SK-N-SH treated with all-trans-retinoic acid at 6 μM for 48 hours (cell line): ENCODE data around the gene ADGRV1.
A peak's percentile ranks its signal among the peaks of the same experiment; 100 is the strongest.
"Not testable (repeated sequence)": the region's sequence is repeated elsewhere in the genome, so short reads cannot be mapped to it uniquely, and the experiment has no call there.

Experiments used
- ATAC-seq: fragments of 200-7000 bp; cut with Tn5 transposase; 3 replicates; pipeline ENCODE4 v1.9.1; 2020; ENCODE audit warnings: mild to moderate bottlenecking, moderate library complexity
- ARNTL ChIP-seq: fragments of 450-650 bp; formaldehyde crosslinking; IDR thresholded peaks from 2 replicates; pipeline ENCODE4 v1.5.0; 2020; ENCODE audit warnings: low read depth, mild to moderate bottlenecking, moderate library complexity, borderline replicate concordance
- BACH2 ChIP-seq: fragments of 250-450 bp; sonication (Bioruptor Pico); IDR thresholded peaks from 2 replicates; pipeline ENCODE4 v1.9.0; 2021; ENCODE audit warnings: mild to moderate bottlenecking, borderline replicate concordance
- CSDC2 ChIP-seq: fragments of 250-450 bp; sonication (Bioruptor Pico); IDR thresholded peaks from 2 replicates; pipeline ENCODE4 v1.5.0; 2020; ENCODE audit warnings: mild to moderate bottlenecking, moderate library complexity
- ESRRG ChIP-seq: fragments of 250-450 bp; sonication (Bioruptor Pico); IDR thresholded peaks from 2 replicates; pipeline ENCODE4 v1.6.1; 2021; ENCODE audit warnings: mild to moderate bottlenecking
- GLIS3 ChIP-seq: fragments of 250-450 bp; sonication (Bioruptor Pico); IDR thresholded peaks from 2 replicates; pipeline ENCODE4 v1.5.0; 2020; ENCODE audit warnings: mild to moderate bottlenecking, moderate library complexity
- ISL1 ChIP-seq: fragments of 250-450 bp; sonication (Bioruptor Pico); IDR thresholded peaks from 2 replicates; pipeline ENCODE4 v2.1.2; 2022; ENCODE audit warnings: mild to moderate bottlenecking, moderate library complexity
- OSR1 ChIP-seq: fragments of 250-450 bp; sonication (Bioruptor Pico); IDR thresholded peaks from 2 replicates; pipeline ENCODE4 v1.8.0; 2022; ENCODE audit warnings: moderate library complexity, mild to moderate bottlenecking, inconsistent platforms
- PPARA ChIP-seq: fragments of 250-450 bp; sonication (Bioruptor Pico); IDR thresholded peaks from 2 replicates; pipeline ENCODE4 v1.5.0; 2020; ENCODE audit warnings: mild to moderate bottlenecking, borderline replicate concordance
- RARB ChIP-seq: fragments of 250-450 bp; sonication (Bioruptor Pico); IDR thresholded peaks from 2 replicates; pipeline ENCODE4 v1.8.0; 2021; ENCODE audit warnings: mild to moderate bottlenecking, moderate library complexity
- SNAI2 ChIP-seq: fragments of 250-450 bp; sonication (Bioruptor Pico); IDR thresholded peaks from 2 replicates; pipeline ENCODE4 v1.5.0; 2020; ENCODE audit warnings: mild to moderate bottlenecking, moderate library complexity
- ZC3H10 ChIP-seq: fragments of 250-450 bp; sonication (Bioruptor Pico); IDR thresholded peaks from 2 replicates; pipeline ENCODE4 v1.5.1; 2021; ENCODE audit warnings: mild to moderate bottlenecking, moderate library complexity
- ZFP3 ChIP-seq: fragments of 250-450 bp; sonication (Bioruptor Pico); IDR thresholded peaks from 2 replicates; pipeline ENCODE4 v1.5.0; 2020; ENCODE audit warnings: mild to moderate bottlenecking, moderate library complexity
- ZFP30 ChIP-seq: fragments of 450-650 bp; formaldehyde crosslinking; IDR thresholded peaks from 2 replicates; pipeline ENCODE4 v1.5.0; 2022; ENCODE audit warnings: mild to moderate bottlenecking, moderate library complexity
- ZNF565 ChIP-seq: fragments of 450-650 bp; formaldehyde crosslinking; conservative IDR thresholded peaks from 2 replicates; pipeline ENCODE4 v1.5.0; 2020; ENCODE audit warnings: low read depth, mild to moderate bottlenecking, moderate library complexity
- ZNF70 ChIP-seq: fragments of 450-650 bp; formaldehyde crosslinking; IDR thresholded peaks from 2 replicates; pipeline ENCODE4 v1.5.0; 2020; ENCODE audit warnings: mild to moderate bottlenecking, moderate library complexity
- ZNF8 ChIP-seq: fragments of 450-650 bp; formaldehyde crosslinking; IDR thresholded peaks from 2 replicates; pipeline ENCODE4 v1.5.0; 2020; ENCODE audit warnings: mild to moderate bottlenecking, moderate library complexity
- TF ChIP-seq, protein P1 (sequence below): fragments of 250-450 bp; sonication (Bioruptor Pico); IDR thresholded peaks from 2 replicates; pipeline ENCODE4 v1.5.1; 2021; ENCODE audit warnings: mild to moderate bottlenecking, moderate library complexity
- TF ChIP-seq, protein P2 (sequence below): fragments of 250-450 bp; sonication (Bioruptor Pico); IDR thresholded peaks from 2 replicates; pipeline ENCODE4 v1.8.0; 2020; ENCODE audit warnings: mild to moderate bottlenecking, moderate library complexity, borderline replicate concordance
- TF ChIP-seq, protein P3 (sequence below): fragments of 250-450 bp; sonication (Bioruptor Pico); IDR thresholded peaks from 2 replicates; pipeline ENCODE4 v1.8.0; 2021; ENCODE audit warnings: low read depth, mild to moderate bottlenecking, moderate library complexity, borderline replicate concordance
- TF ChIP-seq, protein P4 (sequence below): fragments of 250-450 bp; sonication (Bioruptor Pico); IDR thresholded peaks from 2 replicates; pipeline ENCODE4 v1.5.1; 2020; ENCODE audit warnings: low read depth, mild to moderate bottlenecking, moderate library complexity

The ADGRV1 gene

DNA sequence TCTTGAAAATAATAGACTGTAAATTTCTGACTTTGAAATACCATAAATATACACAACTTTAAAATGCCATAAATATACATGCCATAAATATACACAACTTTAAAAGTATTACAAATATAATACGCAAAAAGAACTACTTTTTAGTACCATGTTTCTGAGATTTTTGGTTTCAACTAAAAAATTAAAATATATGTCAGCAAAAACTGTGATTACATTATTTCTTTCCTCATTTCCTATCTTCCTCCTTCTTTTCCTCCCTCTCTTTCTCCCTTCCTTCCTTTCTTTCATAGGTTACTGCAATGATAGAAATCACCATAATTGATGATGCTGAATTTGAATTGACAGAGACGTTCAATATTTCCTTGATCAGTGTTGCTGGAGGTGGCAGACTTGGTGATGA, 200.5 kb downstream of the ADGRV1 start:
- TF ChIP-seq PPARA (CRISPR knock-in tag), result no peak
- TF ChIP-seq ZNF70 (CRISPR knock-in tag), result no peak
- ATAC-seq, result no peak

DNA sequence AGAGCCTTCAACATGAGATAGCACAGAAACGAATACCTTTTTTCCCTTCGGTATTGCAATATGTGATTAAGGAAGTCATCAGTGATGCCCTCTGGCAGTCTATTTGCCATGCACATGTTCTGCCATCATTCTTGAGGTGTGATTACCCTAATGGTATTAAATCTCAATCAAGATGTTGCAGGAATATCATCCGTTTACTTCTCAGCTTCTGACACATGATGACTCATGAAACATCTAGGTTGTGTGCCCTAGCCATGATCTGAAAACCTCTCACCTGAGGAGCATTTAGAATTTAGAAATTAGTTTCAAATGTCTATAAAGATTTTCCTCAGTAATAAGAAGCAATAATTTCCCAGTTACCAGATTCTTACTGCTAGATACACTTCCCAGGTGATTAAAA, 209.1 kb downstream of the ADGRV1 start:
- TF ChIP-seq CSDC2 (no peak), ZNF565 (CRISPR knock-in tag) (no peak), SNAI2 (CRISPR knock-in tag) (no peak)
- ATAC-seq, result no peak

DNA sequence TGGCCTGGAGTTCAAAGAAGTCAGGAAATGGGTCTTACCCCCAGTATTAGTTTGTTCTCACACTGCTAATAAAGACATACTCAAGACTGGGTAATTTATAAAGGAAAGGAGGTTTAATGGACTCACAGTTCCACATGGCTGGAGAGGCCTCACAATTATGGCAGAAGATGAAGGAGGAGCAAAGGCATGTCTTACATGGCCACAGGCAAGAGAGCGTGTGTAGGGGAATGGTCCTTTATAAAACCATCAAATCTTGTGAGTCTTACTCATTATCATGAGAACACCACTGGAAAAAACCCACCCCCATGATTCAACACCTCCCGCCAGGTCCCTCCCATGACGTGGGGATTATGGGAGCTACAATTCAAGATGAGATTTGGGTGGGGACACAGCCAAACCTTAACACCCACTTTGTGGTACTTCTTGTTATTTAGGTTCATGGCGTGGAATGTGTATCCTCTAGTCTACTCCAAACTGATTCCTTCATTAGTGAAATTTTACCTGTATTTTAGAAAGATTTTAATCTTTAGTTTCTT, 211.5 kb downstream of the ADGRV1 start:
- not testable (repeated sequence) for ATAC-seq

DNA sequence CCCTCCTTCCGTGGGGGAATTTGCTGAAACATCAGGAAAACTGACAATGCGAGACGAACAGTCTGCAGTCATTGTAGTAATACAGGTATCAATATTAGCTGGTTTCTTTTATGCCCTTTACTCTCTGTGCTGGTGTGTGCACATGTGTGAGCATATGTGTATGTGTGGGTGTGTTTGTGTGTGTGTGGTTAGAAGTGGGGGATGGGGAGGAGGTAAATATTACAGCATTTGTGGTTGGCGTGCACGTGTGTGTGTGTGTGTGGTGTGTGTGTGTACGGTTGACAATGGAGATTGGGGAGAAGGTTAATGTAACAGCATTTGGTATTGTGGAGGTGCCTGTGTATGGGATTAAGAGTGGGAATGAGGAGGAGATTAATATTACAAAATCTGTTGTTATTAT, 219.4 kb downstream of the ADGRV1 start:
- TF ChIP-seq, protein P1, sequence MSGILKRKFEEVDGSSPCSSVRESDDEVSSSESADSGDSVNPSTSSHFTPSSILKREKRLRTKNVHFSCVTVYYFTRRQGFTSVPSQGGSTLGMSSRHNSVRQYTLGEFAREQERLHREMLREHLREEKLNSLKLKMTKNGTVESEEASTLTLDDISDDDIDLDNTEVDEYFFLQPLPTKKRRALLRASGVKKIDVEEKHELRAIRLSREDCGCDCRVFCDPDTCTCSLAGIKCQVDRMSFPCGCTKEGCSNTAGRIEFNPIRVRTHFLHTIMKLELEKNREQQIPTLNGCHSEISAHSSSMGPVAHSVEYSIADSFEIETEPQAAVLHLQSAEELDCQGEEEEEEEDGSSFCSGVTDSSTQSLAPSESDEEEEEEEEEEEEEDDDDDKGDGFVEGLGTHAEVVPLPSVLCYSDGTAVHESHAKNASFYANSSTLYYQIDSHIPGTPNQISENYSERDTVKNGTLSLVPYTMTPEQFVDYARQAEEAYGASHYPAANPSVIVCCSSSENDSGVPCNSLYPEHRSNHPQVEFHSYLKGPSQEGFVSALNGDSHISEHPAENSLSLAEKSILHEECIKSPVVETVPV (CRISPR knock-in tag), result no peak
- TF ChIP-seq ARNTL (CRISPR knock-in tag) (no peak), PPARA (CRISPR knock-in tag) (no peak), BACH2 (CRISPR knock-in tag) (no peak), RARB (no peak), ZFP3 (no peak), ZFP30 (no peak), ZNF565 (CRISPR knock-in tag) (no peak), CSDC2 (no peak), GLIS3 (CRISPR knock-in tag) (no peak), SNAI2 (CRISPR knock-in tag) (no peak), OSR1 (no peak), ZNF70 (CRISPR knock-in tag) (no peak), ESRRG (no peak), ZC3H10 (CRISPR knock-in tag) (no peak)
- TF ChIP-seq, protein P2, sequence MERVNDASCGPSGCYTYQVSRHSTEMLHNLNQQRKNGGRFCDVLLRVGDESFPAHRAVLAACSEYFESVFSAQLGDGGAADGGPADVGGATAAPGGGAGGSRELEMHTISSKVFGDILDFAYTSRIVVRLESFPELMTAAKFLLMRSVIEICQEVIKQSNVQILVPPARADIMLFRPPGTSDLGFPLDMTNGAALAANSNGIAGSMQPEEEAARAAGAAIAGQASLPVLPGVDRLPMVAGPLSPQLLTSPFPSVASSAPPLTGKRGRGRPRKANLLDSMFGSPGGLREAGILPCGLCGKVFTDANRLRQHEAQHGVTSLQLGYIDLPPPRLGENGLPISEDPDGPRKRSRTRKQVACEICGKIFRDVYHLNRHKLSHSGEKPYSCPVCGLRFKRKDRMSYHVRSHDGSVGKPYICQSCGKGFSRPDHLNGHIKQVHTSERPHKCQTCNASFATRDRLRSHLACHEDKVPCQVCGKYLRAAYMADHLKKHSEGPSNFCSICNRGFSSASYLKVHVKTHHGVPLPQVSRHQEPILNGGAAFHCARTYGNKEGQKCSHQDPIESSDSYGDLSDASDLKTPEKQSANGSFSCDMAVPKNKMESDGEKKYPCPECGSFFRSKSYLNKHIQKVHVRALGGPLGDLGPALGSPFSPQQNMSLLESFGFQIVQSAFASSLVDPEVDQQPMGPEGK (CRISPR knock-in tag), result no peak
- TF ChIP-seq, protein P3, sequence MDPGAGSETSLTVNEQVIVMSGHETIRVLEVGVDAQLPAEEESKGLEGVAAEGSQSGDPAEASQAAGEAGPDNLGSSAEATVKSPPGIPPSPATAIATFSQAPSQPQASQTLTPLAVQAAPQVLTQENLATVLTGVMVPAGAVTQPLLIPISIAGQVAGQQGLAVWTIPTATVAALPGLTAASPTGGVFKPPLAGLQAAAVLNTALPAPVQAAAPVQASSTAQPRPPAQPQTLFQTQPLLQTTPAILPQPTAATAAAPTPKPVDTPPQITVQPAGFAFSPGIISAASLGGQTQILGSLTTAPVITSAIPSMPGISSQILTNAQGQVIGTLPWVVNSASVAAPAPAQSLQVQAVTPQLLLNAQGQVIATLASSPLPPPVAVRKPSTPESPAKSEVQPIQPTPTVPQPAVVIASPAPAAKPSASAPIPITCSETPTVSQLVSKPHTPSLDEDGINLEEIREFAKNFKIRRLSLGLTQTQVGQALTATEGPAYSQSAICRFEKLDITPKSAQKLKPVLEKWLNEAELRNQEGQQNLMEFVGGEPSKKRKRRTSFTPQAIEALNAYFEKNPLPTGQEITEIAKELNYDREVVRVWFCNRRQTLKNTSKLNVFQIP (CRISPR knock-in tag), result no peak
- ATAC-seq, result no peak

DNA sequence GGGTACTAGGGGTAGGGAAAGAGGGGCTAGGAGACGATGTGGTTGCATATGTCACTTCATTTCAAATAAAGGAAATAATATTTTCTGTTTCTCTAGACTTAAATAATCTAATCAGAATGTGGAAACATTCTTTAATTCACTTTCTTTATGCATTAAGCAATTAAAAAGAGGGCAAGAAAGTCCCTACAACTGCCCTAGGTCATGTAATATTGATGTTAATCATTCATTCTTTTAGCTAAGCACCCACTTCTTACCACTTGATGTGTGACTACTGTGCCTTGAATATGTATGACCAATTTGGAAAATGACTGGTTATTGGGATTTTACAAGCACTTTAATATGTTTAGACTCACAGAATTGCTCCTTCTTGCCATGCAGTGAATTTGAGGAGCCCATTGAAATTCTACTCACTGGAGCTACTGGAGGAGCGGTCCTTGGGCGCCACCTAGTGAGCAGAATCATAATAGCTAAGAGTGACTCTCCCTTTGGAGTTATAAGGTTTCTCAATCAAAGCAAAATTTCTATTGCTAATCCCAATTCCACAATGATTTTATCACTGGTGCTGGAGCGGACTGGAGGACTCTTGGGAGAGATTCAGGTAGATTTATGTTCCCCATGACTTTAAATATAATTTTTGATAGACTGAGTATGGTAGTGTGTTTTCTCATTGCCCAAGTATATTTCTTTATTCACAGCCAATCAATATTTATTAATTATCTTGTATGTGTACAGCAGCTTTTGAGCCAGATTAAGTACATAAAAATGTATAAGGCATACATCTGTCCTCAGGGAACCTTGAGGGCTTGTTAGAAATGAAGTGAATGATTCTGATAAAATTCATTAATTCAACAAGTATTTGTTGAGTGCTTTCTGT, 225.1 kb downstream of the ADGRV1 start:
- no peak for TF ChIP-seq ARNTL (CRISPR knock-in tag)
- TF ChIP-seq, protein P1 (CRISPR knock-in tag), result no peak
- peak; percentile 97 for ATAC-seq

DNA sequence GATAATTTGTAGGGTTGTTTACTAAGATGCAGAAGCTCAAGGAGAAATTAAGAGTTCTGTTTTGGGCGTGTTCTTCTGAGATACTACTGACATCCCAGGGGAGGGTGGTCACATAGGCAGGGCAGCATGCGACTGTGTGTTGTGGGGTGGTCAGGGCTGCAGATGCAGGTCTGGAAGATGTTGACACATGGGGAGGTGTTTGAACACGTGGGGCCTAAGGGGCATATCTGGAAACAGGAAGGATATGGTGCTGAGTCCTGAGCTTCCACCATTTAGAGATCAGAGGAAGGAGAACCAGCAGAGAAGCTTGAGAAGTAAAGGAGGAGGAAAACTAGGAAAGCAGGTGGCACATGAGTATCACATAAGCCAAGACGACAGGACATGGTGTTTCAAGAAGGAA, 228.2 kb downstream of the ADGRV1 start:
- no peak for ATAC-seq
- TF ChIP-seq ZC3H10 (CRISPR knock-in tag) (no peak), BACH2 (CRISPR knock-in tag) (no peak), PPARA (CRISPR knock-in tag) (no peak), ISL1 (CRISPR knock-in tag) (no peak), ZNF70 (CRISPR knock-in tag) (no peak), OSR1 (no peak), ZNF8 (CRISPR knock-in tag) (no peak), ZFP30 (no peak), ARNTL (CRISPR knock-in tag) (no peak), CSDC2 (no peak), ESRRG (no peak), GLIS3 (CRISPR knock-in tag) (no peak), SNAI2 (CRISPR knock-in tag) (no peak)
- TF ChIP-seq, protein P4, sequence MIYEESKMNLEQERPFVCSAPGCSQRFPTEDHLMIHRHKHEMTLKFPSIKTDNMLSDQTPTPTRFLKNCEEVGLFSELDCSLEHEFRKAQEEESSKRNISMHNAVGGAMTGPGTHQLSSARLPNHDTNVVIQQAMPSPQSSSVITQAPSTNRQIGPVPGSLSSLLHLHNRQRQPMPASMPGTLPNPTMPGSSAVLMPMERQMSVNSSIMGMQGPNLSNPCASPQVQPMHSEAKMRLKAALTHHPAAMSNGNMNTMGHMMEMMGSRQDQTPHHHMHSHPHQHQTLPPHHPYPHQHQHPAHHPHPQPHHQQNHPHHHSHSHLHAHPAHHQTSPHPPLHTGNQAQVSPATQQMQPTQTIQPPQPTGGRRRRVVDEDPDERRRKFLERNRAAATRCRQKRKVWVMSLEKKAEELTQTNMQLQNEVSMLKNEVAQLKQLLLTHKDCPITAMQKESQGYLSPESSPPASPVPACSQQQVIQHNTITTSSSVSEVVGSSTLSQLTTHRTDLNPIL (CRISPR knock-in tag), result no peak
- TF ChIP-seq, protein P1 (CRISPR knock-in tag), result no peak
